Ovary (tissue), 3 donors: ENCODE results near the gene RHEB.

Experiments used
- CTCF ChIP-seq, 3 donors: fragments of 450-650 bp in 2 of 3; fragments of 200-600 bp in 1 of 3; IDR thresholded peaks; one replicate each; pipeline versions ENCODE4 v1.5.1 to v1.8.0; 2016 to 2022; ENCODE audit warnings: antibody characterized with exemption in 3 of 3, mild to moderate bottlenecking in 1 of 3
- EP300 ChIP-seq: sonication (generic); formaldehyde crosslinking; IDR thresholded peaks from one replicate; pipeline ENCODE4 v1.6.1; 2017; ENCODE audit warnings: antibody characterized with exemption
- POLR2A ChIP-seq: fragments of 450-650 bp; IDR thresholded peaks from one replicate; pipeline ENCODE4 v1.6.1; 2017; ENCODE audit warnings: antibody characterized with exemption, mild to moderate bottlenecking, moderate library complexity
- donor health status: DM: no; HTN: no; CAD: no.

GRCh38 chr7:151508991-151509390 is 10.7 kb downstream of the RHEB start:
- no peak for TF ChIP-seq POLR2A
- TF ChIP-seq CTCF (IDR thresholded peaks at IDR 0.05): no peak
- TF ChIP-seq EP300: no peak
